Smooth muscle cell (in vitro differentiated cells): ENCODE measurements around the gene ZMIZ1. TPM values are rescaled to one million over a fixed set of nuclear protein-coding genes. Genes with fewer than 3 reads are reported as not detected.

Source experiments
- DNase-seq: peaks from one replicate; lab custom pipeline; 2025; ENCODE audit not compliant: unreplicated experiment; lab: John Stamatoyannopoulos, UW
- H2AFZ ChIP-seq: fragments of 200-600 bp; sonication (generic); 2 replicates; pipeline ENCODE4 v1.6.0; 2016; ENCODE audit warnings: antibody characterized with exemption, low read depth, mild to moderate bottlenecking
- H3F3A ChIP-seq: fragments of 200-600 bp; sonication (generic); 2 replicates; pipeline ENCODE4 v1.6.0; 2017; ENCODE audit warnings: antibody characterized with exemption, low read depth
- H3K27ac ChIP-seq: fragments of 200-600 bp; sonication (generic); 2 replicates; pipeline ENCODE4 v1.5.1; 2016; ENCODE audit warnings: low read depth, mild to moderate bottlenecking
- H3K27me3 ChIP-seq: fragments of 200-600 bp; sonication (generic); 2 replicates; pipeline ENCODE4 v1.6.1; 2016; ENCODE audit warnings: low read depth, mild to moderate bottlenecking
- H3K36me3 ChIP-seq: fragments of 200-600 bp; sonication (generic); 2 replicates; pipeline ENCODE4 v1.5.1; 2016; ENCODE audit warnings: low read depth
- H3K4me1 ChIP-seq: fragments of 200-600 bp; sonication (generic); 2 replicates; pipeline ENCODE4 v1.5.1; 2016; ENCODE audit warnings: low read depth
- H3K4me2 ChIP-seq: fragments of 200-600 bp; sonication (generic); 2 replicates; pipeline ENCODE4 v1.6.0; 2016; ENCODE audit warnings: mild to moderate bottlenecking
- H3K4me3 ChIP-seq: fragments of 200-600 bp; sonication (generic); 2 replicates; pipeline ENCODE4 v1.5.1; 2016; ENCODE audit warnings: mild to moderate bottlenecking
- H3K79me2 ChIP-seq: fragments of 200-600 bp; sonication (generic); 2 replicates; pipeline ENCODE4 v1.6.0; 2016; ENCODE audit warnings: low read depth, mild to moderate bottlenecking
- H3K9ac ChIP-seq: fragments of 200-600 bp; sonication (generic); 2 replicates; pipeline ENCODE4 v1.6.0; 2016; ENCODE audit warnings: low read depth
- H3K9me3 ChIP-seq: fragments of 200-600 bp; sonication (generic); replicated peaks from 2 replicates; pipeline ENCODE4 v1.5.1; 2016; ENCODE audit warnings: low read depth
- H4K20me1 ChIP-seq: fragments of 200-600 bp; sonication (generic); 2 replicates; pipeline ENCODE4 v1.6.0; 2016; ENCODE audit warnings: low read depth
- WGBS: methylation state at CpG from one replicate; pipeline ENCODE4 v1.1.7; 2016; ENCODE audit warnings: low lambda C conversion rate; 5-methylcytosine and 5-hydroxymethylcytosine counted together
- polyA plus RNA-seq: library from polyadenylated mRNA; unstranded; fragments of >200 nt; fragmentation: Nextera tagmentation; extraction: Ambion mirVana; gene quantifications from 2 replicates; pipeline ENCODE4 v1.2.1, GENCODE V29; 2016
- total RNA-seq: library from RNA; depleted of rRNA; stranded (reverse); fragments of >200 nt; gene quantifications from 2 replicates; pipeline ENCODE4 v1.2.3, GENCODE V29; 2014
- TF ChIP-seq, protein P1 (sequence below): fragments of 200-600 bp; sonication (generic); IDR thresholded peaks from 2 replicates; pipeline ENCODE4 v1.5.1; 2017; ENCODE audit warnings: borderline replicate concordance, mild to moderate bottlenecking, antibody characterized with exemption; ENCODE audit not compliant: insufficient read depth, poor library complexity, severe bottlenecking

ZMIZ1 gene
- total and polyA plus RNA-seq, 2 experiments from 2014 or later: 24.2 to 31.3 TPM

DNA sequence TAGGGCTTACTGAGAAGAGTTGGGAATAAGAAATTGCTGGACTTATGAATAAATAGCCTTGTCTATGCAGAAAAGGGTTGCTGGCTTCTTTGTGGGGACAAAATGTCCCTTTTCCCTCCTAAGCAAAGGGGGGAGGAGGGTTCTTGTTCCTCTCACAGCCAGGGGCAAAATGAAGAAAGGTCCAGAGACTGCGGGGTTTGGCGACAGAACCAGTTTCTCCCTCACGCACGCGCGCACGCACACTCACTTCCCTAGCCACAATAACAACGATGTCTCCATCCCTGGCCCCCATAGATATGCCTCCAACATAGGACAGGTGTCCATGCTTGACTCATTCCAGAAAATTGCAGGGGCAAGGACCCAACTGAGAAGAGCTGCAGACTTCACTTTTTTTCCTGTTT is 3.3 kb downstream of the ZMIZ1 start:
- no peak overlapping the region for H2AFZ ChIP-seq
- peaks cover 16% of the 10 kb centered on the region for H3F3A ChIP-seq
- H3K36me3 ChIP-seq: no peaks in the 10 kb centered on the region
- WGBS: 47% methylated on average over 8 of the region's 8 CpGs
- H3K4me2 ChIP-seq: peak overlapping the region; percentile 99
- H4K20me1 ChIP-seq: peaks cover 77% of the 10 kb centered on the region
- peaks cover 77% of the 10 kb centered on the region for H3K79me2 ChIP-seq
- peak overlapping the region; percentile 93 for H3K4me3 ChIP-seq
- TF ChIP-seq, protein P1, sequence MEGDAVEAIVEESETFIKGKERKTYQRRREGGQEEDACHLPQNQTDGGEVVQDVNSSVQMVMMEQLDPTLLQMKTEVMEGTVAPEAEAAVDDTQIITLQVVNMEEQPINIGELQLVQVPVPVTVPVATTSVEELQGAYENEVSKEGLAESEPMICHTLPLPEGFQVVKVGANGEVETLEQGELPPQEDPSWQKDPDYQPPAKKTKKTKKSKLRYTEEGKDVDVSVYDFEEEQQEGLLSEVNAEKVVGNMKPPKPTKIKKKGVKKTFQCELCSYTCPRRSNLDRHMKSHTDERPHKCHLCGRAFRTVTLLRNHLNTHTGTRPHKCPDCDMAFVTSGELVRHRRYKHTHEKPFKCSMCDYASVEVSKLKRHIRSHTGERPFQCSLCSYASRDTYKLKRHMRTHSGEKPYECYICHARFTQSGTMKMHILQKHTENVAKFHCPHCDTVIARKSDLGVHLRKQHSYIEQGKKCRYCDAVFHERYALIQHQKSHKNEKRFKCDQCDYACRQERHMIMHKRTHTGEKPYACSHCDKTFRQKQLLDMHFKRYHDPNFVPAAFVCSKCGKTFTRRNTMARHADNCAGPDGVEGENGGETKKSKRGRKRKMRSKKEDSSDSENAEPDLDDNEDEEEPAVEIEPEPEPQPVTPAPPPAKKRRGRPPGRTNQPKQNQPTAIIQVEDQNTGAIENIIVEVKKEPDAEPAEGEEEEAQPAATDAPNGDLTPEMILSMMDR: no peak
- H3K4me1 ChIP-seq: peaks cover 29% of the 10 kb centered on the region
- no peak for DNase-seq
- no peaks in the 10 kb centered on the region for H3K27me3 ChIP-seq
- no peak overlapping the region for H3K9ac ChIP-seq
- H3K27ac ChIP-seq: peak overlapping the region; percentile 88
- H3K9me3 ChIP-seq: no peaks in the 10 kb centered on the region

DNA sequence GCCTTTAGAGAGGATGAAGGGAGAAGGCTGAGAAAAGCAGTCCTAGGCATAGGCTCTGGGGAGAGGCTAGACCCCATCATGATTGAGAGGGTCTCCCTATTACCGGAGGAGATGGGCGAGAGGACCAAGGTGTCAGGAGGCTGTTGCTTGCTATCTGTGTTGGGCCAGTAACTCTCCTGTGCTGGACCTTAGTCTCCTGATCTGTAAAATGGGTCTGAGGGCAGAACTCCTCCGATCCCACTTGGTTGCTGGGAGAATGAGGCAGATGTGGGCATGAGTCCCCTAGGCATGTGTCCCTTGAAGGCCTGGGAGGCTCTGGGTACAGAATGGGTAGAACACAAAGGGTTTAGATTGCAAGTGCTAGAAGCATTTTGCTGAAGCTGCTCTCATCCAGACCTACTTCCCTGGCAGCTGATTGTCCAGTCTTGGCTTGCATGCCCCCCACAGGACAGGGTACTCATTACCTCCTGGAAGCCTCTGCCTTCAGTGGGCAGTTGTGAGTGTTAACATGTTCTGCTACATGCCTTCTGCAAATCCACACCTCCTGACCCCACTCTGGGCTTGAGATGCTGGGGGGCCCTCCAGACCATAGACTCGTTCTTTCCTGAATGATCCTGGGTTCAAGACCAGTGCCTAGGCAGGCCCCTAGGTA is 4.4 kb downstream of the ZMIZ1 start:
- TF ChIP-seq, protein P1: no peak
- H3K36me3 ChIP-seq: no peaks in the 10 kb centered on the region
- peaks cover 27% of the 10 kb centered on the region for H3K4me1 ChIP-seq
- 96% methylated on average over 4 of the region's 4 CpGs for WGBS
- no peak overlapping the region for H3K4me3 ChIP-seq
- H3K9me3 ChIP-seq: no peaks in the 10 kb centered on the region
- H3K79me2 ChIP-seq: peaks cover 88% of the 10 kb centered on the region
- no peak for DNase-seq
- H4K20me1 ChIP-seq: peaks cover 87% of the 10 kb centered on the region
- H3K27me3 ChIP-seq: no peaks in the 10 kb centered on the region
- H3F3A ChIP-seq: peaks cover 16% of the 10 kb centered on the region
- H2AFZ ChIP-seq: no peak overlapping the region
- no peak overlapping the region for H3K4me2 ChIP-seq
- H3K9ac ChIP-seq: no peak overlapping the region
- H3K27ac ChIP-seq: no peak overlapping the region

DNA sequence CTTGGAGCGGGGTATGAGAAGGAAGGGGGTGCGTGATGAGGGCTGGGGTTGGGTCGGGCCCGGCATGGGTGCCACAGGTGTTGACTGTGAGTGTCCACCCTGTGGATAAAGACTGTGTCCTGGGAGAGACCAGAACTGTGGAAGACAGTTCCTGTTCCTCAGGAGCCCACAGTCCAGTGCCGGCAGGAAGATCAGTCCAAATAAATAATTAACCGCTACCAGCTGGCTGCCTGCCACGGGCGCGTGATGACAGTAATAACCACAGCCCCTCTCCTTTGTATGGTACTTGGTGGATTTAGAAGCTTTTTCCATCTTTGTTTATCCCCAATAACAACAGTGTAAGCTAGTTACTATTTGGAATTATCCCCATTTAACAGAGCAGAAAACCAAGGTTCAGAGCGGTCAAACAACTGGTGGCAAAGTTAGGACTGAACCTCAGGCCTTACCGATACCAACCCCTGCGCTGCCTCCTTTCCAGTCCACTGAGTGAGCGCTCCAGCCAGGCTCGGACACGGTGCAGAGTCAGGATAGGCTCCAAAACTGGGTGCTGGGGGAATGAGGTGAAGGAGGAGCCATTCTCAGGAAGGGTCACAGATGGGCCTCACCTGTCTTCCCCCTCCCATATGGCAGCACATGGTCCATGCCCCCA is 5.1 kb downstream of the ZMIZ1 start:
- TF ChIP-seq, protein P1: no peak
- Histone ChIP-seq H3K27ac (no peak overlapping the region), H3K4me2 (no peak overlapping the region), H3K9me3 (no peaks in the 10 kb centered on the region), H4K20me1 (peaks cover 95% of the 10 kb centered on the region), H3K4me1 (peaks cover 30% of the 10 kb centered on the region), H3K79me2 (peaks cover 96% of the 10 kb centered on the region), H3K36me3 (no peaks in the 10 kb centered on the region), H3K4me3 (no peak overlapping the region), H3F3A (peaks cover 16% of the 10 kb centered on the region), H3K9ac (no peak overlapping the region), H3K27me3 (no peaks in the 10 kb centered on the region), H2AFZ (no peak overlapping the region)
- DNase-seq: no peak
- WGBS: 88% methylated on average over 15 of the region's 15 CpGs
